Measurements from ENCODE around the gene ENTPD1. TPM values are rescaled to one million over a fixed set of nuclear protein-coding genes. Genes with fewer than 3 reads are reported as not detected.

ENTPD1 gene
- total and polyA plus RNA-seq, 9 of the 15 experiments (the other 6 are each of a cell fraction or from before 2014, with no cell fraction given), result 0.07 to 1.5 (median 0.37) TPM

GRCh38 chr10:95860166-95860940 lies 104.4 kb downstream of the ENTPD1 start (continued):
- TF ChIP-seq ZBTB33 (CRISPR knock-in tag; IDR thresholded peaks at IDR 0.05) (no peak), POLR2G (IDR thresholded peaks at IDR 0.05; ENCODE audit: low read depth, low read length) (no peak)
- TF ChIP-seq, protein P1, sequence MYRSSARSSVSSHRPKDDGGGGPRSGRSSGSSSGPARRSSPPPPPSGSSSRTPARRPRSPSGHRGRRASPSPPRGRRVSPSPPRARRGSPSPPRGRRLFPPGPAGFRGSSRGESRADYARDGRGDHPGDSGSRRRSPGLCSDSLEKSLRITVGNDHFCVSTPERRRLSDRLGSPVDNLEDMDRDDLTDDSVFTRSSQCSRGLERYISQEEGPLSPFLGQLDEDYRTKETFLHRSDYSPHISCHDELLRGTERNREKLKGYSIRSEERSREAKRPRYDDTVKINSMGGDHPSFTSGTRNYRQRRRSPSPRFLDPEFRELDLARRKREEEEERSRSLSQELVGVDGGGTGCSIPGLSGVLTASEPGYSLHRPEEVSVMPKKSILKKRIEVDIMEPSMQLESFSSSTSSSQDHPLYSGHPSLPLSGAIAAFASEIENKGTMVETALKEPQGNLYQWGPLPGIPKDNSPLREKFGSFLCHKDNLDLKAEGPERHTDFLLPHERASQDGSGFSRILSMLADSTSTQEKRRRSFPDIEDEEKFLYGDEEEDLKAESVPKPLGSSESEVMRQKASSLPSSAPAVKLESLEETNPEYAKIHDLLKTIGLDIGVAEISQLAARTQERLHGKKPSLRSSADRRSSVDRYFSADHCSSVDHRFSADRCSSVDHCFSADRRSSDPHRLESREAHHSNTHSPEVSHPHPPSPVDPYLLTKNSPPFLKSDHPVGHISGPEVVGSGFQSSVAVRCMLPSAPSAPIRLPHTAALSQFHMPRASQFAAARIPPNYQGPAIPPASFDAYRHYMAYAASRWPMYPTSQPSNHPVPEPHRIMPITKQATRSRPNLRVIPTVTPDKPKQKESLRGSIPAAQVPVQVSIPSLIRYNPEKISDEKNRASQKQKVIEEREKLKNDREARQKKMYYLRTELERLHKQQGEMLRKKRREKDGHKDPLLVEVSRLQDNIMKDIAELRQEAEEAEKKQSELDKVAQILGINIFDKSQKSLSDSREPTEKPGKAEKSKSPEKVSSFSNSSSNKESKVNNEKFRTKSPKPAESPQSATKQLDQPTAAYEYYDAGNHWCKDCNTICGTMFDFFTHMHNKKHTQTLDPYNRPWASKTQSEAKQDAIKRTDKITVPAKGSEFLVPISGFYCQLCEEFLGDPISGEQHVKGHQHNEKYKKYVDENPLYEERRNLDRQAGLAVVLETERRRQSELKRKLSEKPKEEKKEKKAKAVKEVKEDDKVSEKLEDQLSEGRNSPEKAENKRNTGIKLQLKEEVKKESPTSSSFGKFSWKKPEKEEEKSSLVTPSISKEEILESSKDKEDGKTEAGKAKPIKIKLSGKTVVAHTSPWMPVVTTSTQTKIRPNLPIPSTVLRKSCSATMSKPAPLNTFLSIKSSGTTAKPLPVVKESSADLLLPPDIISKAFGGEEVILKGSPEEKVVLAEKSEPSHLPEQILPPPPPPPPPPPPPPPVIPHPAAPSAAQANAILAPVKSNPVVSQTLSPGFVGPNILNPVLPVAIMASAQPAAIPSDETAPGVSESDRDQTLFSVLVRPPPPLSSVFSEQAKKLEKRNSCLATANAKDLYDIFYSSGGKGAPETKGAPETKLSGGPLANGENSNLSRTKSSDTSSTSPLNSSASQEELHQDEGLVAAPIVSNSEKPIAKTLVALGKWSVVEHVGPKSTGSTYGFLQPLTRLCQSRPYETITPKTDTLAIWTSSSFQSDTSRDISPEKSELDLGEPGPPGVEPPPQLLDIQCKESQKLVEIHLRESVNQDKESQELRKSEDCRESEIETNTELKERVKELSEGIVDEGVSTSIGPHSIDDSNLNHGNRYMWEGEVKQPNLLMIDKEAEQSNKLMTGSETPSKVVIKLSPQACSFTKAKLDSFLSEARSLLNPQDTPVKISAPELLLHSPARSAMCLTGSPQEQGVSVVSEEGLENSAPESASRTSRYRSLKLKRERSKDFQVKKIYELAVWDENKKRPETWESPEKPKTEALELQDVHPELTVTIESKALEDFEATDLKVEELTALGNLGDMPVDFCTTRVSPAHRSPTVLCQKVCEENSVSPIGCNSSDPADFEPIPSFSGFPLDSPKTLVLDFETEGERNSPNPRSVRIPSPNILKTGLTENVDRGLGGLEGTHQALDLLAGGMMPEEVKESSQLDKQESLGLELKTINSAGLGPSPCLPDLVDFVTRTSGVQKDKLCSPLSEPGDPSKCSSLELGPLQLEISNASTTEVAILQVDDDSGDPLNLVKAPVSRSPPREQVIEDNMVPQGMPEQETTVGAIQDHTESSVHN (IDR thresholded peaks at IDR 0.05; ENCODE audit: borderline replicate concordance in 1 of 2, low read depth in 1 of 2), result no peak

All from K562 (cell line).